ENCODE measurements around the gene NOC2L. TPM values are rescaled to one million over a fixed set of nuclear protein-coding genes. Genes with fewer than 3 reads are reported as not detected.

NOC2L gene
- total RNA-seq, 1 donor from 2014 or later: 180 TPM

GRCh38 chr1:945688-946556 lies 13.1 kb downstream of the NOC2L start:
- DNase-seq (ENCODE audit: low spot score): no peak
- H3K4me1 Mint-ChIP-seq (ENCODE audit: low read depth): peaks cover 4% of the 10 kb centered on the region
- peaks cover 9% of the 10 kb centered on the region for H3K27me3 Mint-ChIP-seq (ENCODE audit: insufficient read depth)
- H3K9me3 Mint-ChIP-seq: no peaks in the 10 kb centered on the region
- H3K27ac Mint-ChIP-seq: no peak overlapping the region
- peaks cover 25% of the 10 kb centered on the region for H3K36me3 Mint-ChIP-seq (ENCODE audit: low read depth)
- intact Hi-C loops (cut with micrococcal nuclease): no loop called here
- no peak overlapping the region for H3K4me3 Mint-ChIP-seq

GRCh38 chr1:944341-945325 lies 14.4 kb downstream of the NOC2L start:
- no peak for DNase-seq (ENCODE audit: low spot score)
- Mint-ChIP-seq H3K4me1 (ENCODE audit: low read depth) (peaks cover 4% of the 10 kb centered on the region), H3K9me3 (no peaks in the 10 kb centered on the region), H3K27ac (no peak overlapping the region), H3K36me3 (ENCODE audit: low read depth) (peaks cover 15% of the 10 kb centered on the region), H3K4me3 (no peak overlapping the region), H3K27me3 (ENCODE audit: insufficient read depth) (peaks cover 13% of the 10 kb centered on the region)
- intact Hi-C loops (cut with micrococcal nuclease): no loop called here

GRCh38 chr1:943545-944340 lies 15.3 kb downstream of the NOC2L start:
- H3K27me3 Mint-ChIP-seq (ENCODE audit: insufficient read depth): peaks cover 18% of the 10 kb centered on the region
- peaks cover 13% of the 10 kb centered on the region for H3K36me3 Mint-ChIP-seq (ENCODE audit: low read depth)
- no peak overlapping the region for H3K27ac Mint-ChIP-seq
- peaks cover 4% of the 10 kb centered on the region for H3K4me1 Mint-ChIP-seq (ENCODE audit: low read depth)
- no peaks in the 10 kb centered on the region for H3K9me3 Mint-ChIP-seq
- no peak overlapping the region for H3K4me3 Mint-ChIP-seq
- no peak for DNase-seq (ENCODE audit: low spot score)
- intact Hi-C loops (cut with micrococcal nuclease): no loop called here

- intact Hi-C loops (cut with micrococcal nuclease): no loop called here
- H3K9me3 Mint-ChIP-seq: no peaks in the 10 kb centered on the region
- no peak overlapping the region for H3K4me3 Mint-ChIP-seq
- H3K27me3 Mint-ChIP-seq (ENCODE audit: insufficient read depth): peaks cover 25% of the 10 kb centered on the region
- H3K36me3 Mint-ChIP-seq (ENCODE audit: low read depth): peaks cover 12% of the 10 kb centered on the region
- DNase-seq (ENCODE audit: low spot score): no peak
- H3K27ac Mint-ChIP-seq: no peak overlapping the region
- H3K4me1 Mint-ChIP-seq (ENCODE audit: low read depth): peaks cover 4% of the 10 kb centered on the region
Measured at GRCh38 chr1:942864-943533, 16.1 kb downstream of the NOC2L start.

- H3K27me3 Mint-ChIP-seq (ENCODE audit: insufficient read depth): peaks cover 30% of the 10 kb centered on the region
- H3K4me3 Mint-ChIP-seq: no peak overlapping the region
- peaks cover 12% of the 10 kb centered on the region for H3K36me3 Mint-ChIP-seq (ENCODE audit: low read depth)
- peaks cover 4% of the 10 kb centered on the region for H3K4me1 Mint-ChIP-seq (ENCODE audit: low read depth)
- no peak overlapping the region for H3K27ac Mint-ChIP-seq
- intact Hi-C loops (cut with micrococcal nuclease): no loop called here
- no peaks in the 10 kb centered on the region for H3K9me3 Mint-ChIP-seq
- no peak for DNase-seq (ENCODE audit: low spot score)
Measured at GRCh38 chr1:942411-942821, 16.6 kb downstream of the NOC2L start.

GRCh38 chr1:941588-942383 lies 17.3 kb downstream of the NOC2L start:
- DNase-seq (ENCODE audit: low spot score): no peak
- Mint-ChIP-seq H3K27ac (no peak overlapping the region), H3K4me1 (ENCODE audit: low read depth) (peaks cover 4% of the 10 kb centered on the region), H3K27me3 (ENCODE audit: insufficient read depth) (peaks cover 30% of the 10 kb centered on the region), H3K36me3 (ENCODE audit: low read depth) (peaks cover 12% of the 10 kb centered on the region), H3K9me3 (no peaks in the 10 kb centered on the region), H3K4me3 (no peak overlapping the region)
- intact Hi-C loops (cut with micrococcal nuclease): loop anchor here (2.0 kb wide), 2 partner anchors 19 to 37 kb away; partner anchors contain the start of gene SAMD11

- no peaks in the 10 kb centered on the region for H3K9me3 Mint-ChIP-seq
- H3K4me3 Mint-ChIP-seq: peak overlapping the region; percentile 62
- intact Hi-C loops (cut with micrococcal nuclease): loop anchor here (2.0 kb wide), 2 partner anchors 18 to 36 kb away; partner anchors contain the start of gene SAMD11
- no peak for DNase-seq (ENCODE audit: low spot score)
- peaks cover 12% of the 10 kb centered on the region for H3K36me3 Mint-ChIP-seq (ENCODE audit: low read depth)
- H3K4me1 Mint-ChIP-seq (ENCODE audit: low read depth): peaks cover 4% of the 10 kb centered on the region
- peaks cover 30% of the 10 kb centered on the region for H3K27me3 Mint-ChIP-seq (ENCODE audit: insufficient read depth)
- no peak overlapping the region for H3K27ac Mint-ChIP-seq
Measured at GRCh38 chr1:941015-941587, 18.0 kb downstream of the NOC2L start.

GRCh38 chr1:940107-941014 lies 18.7 kb downstream of the NOC2L start:
- no peaks in the 10 kb centered on the region for H3K9me3 Mint-ChIP-seq
- no peak overlapping the region for H3K27ac Mint-ChIP-seq
- no peak overlapping the region for H3K4me3 Mint-ChIP-seq
- peaks cover 33% of the 10 kb centered on the region for H3K27me3 Mint-ChIP-seq (ENCODE audit: insufficient read depth)
- H3K36me3 Mint-ChIP-seq (ENCODE audit: low read depth): peaks cover 6% of the 10 kb centered on the region
- peaks cover 4% of the 10 kb centered on the region for H3K4me1 Mint-ChIP-seq (ENCODE audit: low read depth)
- no peak for DNase-seq (ENCODE audit: low spot score)
- intact Hi-C loops (cut with micrococcal nuclease): loop anchor here (2.0 kb wide), 2 partner anchors 18 to 36 kb away; partner anchors contain the start of gene SAMD11

GRCh38 chr1:939511-940106 lies 19.4 kb downstream of the NOC2L start:
- H3K27ac Mint-ChIP-seq: no peak overlapping the region
- peaks cover 37% of the 10 kb centered on the region for H3K27me3 Mint-ChIP-seq (ENCODE audit: insufficient read depth)
- DNase-seq (ENCODE audit: low spot score): no peak
- H3K9me3 Mint-ChIP-seq: no peaks in the 10 kb centered on the region
- H3K4me1 Mint-ChIP-seq (ENCODE audit: low read depth): peaks cover 4% of the 10 kb centered on the region
- intact Hi-C loops (cut with micrococcal nuclease): loop anchor here (2.0 kb wide), 2 partner anchors 17 to 35 kb away; partner anchors contain the start of gene SAMD11
- H3K36me3 Mint-ChIP-seq (ENCODE audit: low read depth): peaks cover 2% of the 10 kb centered on the region
- H3K4me3 Mint-ChIP-seq: no peak overlapping the region

Measured in activated T-helper 1 cell treated with anti-CD3 and anti-CD28 coated beads, Interleukin-12 subunit alpha, Interleukin-12 subunit beta, Interleukin-2, Interleukin-4 antibody, amounts not matched to agents 30 ng/mL and 10 ng/mL and 1 ng/mL, durations not matched to agents 14 hours and 24 hours and 36 hours (primary cell).